ENCODE data around the gene INTS4.

DNA sequence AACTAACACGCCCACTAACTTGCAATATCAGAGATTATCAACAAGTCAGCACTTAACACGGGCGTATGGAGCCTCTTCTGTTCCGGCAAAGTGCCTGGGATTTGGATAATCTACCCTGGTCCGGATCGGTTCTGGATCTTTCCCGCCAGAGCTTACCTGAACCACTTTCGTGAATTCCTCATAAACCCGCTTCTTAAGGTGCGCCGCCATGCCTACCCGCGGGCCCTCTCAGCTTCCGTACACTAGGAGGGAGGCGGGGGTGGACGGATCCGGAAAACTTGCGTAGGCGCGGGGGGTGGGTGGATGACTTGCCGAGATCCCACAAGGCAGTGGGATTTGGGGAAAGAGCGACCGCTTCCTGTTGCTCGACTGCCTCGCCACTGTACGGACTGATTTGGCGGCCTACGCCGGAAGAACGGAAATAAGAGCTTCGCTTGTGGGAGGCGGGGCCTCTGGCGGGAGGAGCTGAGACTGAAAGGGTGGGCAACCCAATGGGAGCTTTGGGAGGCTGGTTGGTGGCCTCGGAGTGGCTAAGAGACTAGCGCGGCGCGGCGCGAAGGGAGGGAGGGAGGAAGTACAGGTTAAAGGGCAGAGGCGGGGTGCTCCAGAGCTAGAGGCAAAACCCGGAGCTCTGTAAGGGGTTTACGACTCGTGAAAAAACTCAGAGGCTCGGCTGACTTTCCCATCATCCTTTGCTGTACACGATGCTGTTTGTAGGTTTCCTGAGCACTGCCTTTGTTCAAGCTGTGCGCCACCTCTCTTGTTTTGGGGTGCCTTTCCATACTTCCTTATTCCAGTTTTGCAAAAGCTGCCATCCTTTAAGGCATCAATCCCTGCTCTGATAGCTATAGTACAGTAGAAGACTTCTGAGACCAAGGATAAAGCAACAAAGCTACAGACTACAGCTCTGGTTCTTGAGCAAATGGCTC, at the start of gene INTS4:
- TF ChIP-seq CBX5 (IDR thresholded peaks at IDR 0.05; ENCODE audit: low read depth) (peak; percentile 54; the same call in 1 of the 2 replicates), POLR2AphosphoS5 (IDR thresholded peaks at IDR 0.05; ENCODE audit: low read length) (peak; percentile 87), SMAD1 (IDR thresholded peaks at IDR 0.05; ENCODE audit: low read depth, partially characterized antibody) (no peak), TCF7 (IDR thresholded peaks at IDR 0.05; ENCODE audit: borderline replicate concordance) (no peak; the same call in 1 of the 2 replicates), TAF1 (IDR thresholded peaks at IDR 0.05; ENCODE audit: borderline replicate concordance, low read depth, low read length) (peak; percentile 86), NFIC (IDR thresholded peaks at IDR 0.05; ENCODE audit: low read depth, low read length) (0 out of 2 replicates have a peak, but pooled peaks have one; percentile 25), ZNF207 (IDR thresholded peaks at IDR 0.05; ENCODE audit: borderline replicate concordance) (no peak), JUND (IDR thresholded peaks at IDR 0.05; ENCODE audit: low read depth, low read length) (no peak), NR2F1 (conservative IDR thresholded peaks at IDR 0.05) (peak; percentile 99)
- TF ChIP-seq, protein P1, sequence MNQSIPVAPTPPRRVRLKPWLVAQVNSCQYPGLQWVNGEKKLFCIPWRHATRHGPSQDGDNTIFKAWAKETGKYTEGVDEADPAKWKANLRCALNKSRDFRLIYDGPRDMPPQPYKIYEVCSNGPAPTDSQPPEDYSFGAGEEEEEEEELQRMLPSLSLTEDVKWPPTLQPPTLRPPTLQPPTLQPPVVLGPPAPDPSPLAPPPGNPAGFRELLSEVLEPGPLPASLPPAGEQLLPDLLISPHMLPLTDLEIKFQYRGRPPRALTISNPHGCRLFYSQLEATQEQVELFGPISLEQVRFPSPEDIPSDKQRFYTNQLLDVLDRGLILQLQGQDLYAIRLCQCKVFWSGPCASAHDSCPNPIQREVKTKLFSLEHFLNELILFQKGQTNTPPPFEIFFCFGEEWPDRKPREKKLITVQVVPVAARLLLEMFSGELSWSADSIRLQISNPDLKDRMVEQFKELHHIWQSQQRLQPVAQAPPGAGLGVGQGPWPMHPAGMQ (IDR thresholded peaks at IDR 0.05; ENCODE audit: borderline replicate concordance): no peak

Measured in GM12878 (cell line).